Measurements from ENCODE around the gene KMT2A.
A peak's percentile ranks its signal among the peaks of the same experiment; 100 is the strongest.

The KMT2A gene

DNA sequence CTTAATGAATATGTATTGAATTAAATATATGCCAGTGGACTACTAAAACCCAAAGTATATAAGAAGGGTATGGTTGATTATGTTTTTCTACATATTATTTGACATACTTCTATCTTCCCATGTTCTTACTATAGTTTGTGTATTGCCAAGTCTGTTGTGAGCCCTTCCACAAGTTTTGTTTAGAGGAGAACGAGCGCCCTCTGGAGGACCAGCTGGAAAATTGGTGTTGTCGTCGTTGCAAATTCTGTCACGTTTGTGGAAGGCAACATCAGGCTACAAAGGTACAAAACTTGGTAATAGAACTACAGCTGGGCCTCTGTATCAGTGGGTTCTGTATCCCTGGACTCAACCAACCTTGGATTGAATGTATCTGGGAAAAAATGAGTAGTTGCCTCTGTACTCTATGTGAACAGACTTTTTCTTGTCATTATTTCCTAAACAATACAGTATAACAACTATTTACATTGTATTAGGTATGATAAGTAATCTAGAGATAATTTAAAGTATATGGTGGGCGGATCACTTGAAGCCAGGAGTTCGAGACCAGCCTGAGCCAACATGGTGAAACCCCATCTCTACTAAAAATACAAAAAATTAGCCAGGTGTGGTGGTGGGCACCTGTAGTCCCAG, 52.3 kb downstream of the KMT2A start:
- DNase-seq, result peak; percentile 76

DNA sequence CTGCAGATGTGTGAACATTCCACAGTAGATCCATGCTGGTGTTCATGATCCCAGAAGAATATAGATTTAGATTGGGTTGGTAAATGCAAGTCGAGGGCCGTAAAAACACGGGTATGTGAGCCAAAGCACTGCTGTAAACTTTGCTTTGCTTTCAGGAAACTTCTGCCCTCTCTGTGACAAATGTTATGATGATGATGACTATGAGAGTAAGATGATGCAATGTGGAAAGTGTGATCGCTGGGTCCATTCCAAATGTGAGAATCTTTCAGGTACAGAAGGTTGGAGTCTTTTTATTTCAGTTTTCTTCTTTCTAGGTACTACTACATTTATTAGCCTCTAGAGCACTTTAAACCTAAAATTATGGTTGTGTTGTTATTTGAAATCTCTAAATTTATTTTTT, 54.7 kb downstream of the KMT2A start:
- no peak for DNase-seq

DNA sequence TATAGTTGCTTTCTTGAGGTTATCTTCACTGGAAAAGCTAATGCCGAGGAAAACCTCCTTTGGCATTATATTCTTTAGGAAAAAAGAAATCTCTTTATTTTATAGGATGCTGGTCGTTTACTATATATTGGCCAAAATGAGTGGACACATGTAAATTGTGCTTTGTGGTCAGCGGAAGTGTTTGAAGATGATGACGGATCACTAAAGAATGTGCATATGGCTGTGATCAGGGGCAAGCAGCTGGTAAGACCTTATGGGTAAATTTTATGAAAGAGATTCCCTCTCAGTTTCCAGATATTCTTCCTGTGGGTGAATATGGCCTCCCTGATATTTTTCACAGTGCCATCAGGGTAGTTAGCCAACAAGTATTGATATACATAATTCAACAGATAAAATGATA, 61.5 kb downstream of the KMT2A start:
- DNase-seq, result no peak

DNA sequence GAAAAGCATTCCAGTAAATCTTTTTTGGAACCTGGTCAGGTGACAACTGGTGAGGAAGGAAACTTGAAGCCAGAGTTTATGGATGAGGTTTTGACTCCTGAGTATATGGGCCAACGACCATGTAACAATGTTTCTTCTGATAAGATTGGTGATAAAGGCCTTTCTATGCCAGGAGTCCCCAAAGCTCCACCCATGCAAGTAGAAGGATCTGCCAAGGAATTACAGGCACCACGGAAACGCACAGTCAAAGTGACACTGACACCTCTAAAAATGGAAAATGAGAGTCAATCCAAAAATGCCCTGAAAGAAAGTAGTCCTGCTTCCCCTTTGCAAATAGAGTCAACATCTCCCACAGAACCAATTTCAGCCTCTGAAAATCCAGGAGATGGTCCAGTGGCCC, 66.9 kb downstream of the KMT2A start:
- no peak for DNase-seq

DNA sequence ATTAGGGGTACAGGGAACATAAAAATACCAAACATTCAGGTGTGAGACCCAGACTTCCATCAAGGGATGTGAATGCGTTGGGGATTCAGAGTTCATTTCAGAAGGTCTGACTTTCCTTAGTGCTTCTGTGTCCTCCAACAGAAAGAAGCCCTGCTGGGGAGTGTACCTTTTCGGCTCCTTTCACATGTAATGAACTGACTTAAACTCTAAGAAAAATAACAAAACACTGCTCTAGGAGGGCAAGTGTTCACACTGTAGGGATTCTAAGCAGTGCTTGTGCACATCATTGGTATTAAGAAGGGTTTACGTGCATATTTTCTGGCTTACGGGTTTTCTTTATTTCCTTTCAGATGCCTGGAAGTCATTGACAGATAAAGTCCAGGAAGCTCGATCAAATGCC, 75.3 kb downstream of the KMT2A start:
- DNase-seq, result no peak

DNA sequence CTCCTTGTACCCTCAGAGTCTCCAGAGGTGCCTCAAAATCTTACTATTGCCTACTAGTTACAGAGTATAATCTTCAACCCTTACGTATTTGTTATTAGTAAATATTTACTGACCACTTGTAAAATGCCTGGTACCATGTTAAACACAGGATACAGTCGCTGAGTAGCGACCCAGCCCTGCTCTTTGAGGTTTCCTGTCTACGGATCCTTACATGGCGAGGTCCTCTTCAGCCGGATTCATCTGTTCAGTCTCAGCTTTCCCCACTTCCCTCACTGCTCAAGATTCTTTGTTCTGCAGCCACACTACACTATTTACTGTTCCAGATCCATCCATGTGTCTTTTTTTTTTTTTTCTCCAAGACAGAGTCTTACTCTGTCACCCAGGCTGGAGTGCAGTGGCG, 77.8 kb downstream of the KMT2A start:
- DNase-seq, result no peak

DNA sequence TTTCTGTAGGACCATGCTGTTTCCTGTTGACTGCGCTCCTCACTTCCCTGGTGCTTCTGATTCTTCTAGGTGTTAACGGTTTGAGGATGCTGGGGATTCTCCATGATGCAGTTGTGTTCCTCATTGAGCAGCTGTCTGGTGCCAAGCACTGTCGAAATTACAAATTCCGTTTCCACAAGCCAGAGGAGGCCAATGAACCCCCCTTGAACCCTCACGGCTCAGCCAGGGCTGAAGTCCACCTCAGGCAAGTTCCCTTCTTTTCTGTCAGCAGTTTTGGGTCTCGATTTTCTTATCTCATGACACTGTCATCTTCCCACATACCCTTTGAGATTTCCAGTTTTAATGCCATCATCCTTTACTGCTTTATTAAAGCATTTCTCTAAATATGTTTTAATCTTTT, 83.3 kb downstream of the KMT2A start:
- no peak for DNase-seq

DNA sequence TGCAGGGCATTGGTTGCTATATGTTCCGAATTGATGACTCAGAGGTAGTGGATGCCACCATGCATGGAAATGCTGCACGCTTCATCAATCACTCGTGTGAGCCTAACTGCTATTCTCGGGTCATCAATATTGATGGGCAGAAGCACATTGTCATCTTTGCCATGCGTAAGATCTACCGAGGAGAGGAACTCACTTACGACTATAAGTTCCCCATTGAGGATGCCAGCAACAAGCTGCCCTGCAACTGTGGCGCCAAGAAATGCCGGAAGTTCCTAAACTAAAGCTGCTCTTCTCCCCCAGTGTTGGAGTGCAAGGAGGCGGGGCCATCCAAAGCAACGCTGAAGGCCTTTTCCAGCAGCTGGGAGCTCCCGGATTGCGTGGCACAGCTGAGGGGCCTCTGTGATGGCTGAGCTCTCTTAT, 85.6 kb downstream of the KMT2A start:
- DNase-seq, result no peak

DNA sequence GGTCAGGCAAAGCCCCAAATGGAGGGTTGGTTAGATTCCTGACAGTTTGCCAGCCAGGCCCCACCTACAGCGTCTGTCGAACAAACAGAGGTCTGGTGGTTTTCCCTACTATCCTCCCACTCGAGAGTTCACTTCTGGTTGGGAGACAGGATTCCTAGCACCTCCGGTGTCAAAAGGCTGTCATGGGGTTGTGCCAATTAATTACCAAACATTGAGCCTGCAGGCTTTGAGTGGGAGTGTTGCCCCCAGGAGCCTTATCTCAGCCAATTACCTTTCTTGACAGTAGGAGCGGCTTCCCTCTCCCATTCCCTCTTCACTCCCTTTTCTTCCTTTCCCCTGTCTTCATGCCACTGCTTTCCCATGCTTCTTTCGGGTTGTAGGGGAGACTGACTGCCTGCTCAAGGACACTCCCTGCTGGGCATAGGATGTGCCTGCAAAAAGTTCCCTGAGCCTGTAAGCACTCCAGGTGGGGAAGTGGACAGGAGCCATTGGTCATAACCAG, 86.3 kb downstream of the KMT2A start:
- DNase-seq, result no peak

DNA sequence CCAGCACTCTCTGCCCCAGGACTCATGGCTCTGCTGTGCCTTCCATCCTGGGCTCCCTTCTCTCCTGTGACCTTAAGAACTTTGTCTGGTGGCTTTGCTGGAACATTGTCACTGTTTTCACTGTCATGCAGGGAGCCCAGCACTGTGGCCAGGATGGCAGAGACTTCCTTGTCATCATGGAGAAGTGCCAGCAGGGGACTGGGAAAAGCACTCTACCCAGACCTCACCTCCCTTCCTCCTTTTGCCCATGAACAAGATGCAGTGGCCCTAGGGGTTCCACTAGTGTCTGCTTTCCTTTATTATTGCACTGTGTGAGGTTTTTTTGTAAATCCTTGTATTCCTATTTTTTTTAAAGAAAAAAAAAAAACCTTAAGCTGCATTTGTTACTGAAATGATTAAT, 88.1 kb downstream of the KMT2A start:
- no peak for DNase-seq

DNA sequence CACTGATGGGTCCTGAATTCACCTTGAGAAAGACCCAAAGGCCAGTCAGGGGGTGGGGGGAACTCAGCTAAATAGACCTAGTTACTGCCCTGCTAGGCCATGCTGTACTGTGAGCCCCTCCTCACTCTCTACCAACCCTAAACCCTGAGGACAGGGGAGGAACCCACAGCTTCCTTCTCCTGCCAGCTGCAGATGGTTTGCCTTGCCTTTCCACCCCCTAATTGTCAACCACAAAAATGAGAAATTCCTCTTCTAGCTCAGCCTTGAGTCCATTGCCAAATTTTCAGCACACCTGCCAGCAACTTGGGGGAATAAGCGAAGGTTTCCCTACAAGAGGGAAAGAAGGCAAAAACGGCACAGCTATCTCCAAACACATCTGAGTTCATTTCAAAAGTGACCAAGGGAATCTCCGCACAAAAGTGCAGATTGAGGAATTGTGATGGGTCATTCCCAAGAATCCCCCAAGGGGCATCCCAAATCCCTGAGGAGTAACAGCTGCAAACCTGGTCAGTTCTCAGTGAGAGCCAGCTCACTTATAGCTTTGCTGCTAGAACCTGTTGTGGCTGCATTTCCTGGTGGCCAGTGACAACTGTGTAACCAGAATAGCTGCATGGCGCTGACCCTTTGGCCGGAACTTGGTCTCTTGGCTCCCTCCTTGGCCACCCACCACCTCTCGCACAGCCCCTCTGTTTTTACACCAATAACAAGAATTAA, 88.6 kb downstream of the KMT2A start:
- no peak for DNase-seq

DNA sequence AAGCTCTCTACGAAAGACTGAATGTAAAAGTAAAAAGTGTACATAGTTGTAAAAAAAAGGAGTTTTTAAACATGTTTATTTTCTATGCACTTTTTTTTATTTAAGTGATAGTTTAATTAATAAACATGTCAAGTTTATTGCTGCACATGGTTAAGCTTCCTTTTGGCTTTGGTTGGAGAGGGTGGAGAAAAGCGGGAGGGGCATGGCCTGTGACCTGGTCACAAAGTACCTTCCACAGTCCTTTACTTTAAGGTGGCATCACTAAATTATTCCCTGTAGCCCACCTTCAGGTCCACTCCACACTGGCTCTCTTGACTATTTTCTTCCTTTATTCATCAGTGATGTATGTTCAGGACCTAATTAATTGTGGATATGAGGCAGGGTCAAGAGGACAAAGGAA, 90.4 kb downstream of the KMT2A start:
- no peak for DNase-seq

DNA sequence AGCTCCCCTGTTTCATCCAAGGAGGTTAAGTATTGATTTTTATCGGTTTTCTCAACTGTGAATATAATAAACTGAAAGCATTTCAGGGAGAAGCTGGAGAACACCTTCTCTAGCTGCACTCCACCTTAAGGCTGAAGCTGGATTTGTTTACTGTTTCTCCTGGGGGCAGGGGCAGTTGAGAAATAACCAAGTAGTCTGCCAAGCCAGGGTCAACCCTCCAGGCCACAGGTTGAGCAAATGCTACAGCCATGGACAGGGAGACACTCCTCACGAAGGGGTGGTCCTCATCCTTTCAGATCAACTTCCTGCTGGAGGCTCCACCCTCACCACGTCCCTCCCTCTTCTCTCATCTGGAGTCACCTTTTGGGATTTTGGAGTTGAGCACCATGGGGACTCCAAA, 90.8 kb downstream of the KMT2A start, which contains the start of gene TTC36:
Gene TTC36, plus strand, starts transcription at position 366 of the 400 bp plus-strand sequence. Its CDS starts 21 bp downstream, at position 387.
- DNase-seq, result no peak

DNA sequence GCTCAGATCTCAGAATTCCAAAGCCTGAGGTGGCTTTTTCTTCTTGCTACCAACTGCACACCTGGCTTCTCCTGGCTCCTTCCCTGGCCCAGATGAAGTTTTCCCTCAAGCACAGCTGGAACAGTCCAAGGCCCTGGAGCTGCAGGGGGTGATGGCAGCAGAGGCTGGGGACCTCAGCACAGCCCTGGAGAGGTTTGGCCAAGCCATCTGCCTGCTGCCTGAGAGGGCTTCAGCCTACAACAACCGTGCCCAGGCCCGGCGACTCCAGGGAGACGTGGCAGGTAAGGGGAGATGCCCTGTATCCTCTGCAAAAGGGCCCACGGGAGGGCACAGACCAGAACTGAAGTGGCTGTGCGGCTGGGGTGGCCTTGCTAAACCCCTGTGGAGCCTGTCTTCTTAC, 92.2 kb downstream of the KMT2A start:
- no peak for DNase-seq

DNA sequence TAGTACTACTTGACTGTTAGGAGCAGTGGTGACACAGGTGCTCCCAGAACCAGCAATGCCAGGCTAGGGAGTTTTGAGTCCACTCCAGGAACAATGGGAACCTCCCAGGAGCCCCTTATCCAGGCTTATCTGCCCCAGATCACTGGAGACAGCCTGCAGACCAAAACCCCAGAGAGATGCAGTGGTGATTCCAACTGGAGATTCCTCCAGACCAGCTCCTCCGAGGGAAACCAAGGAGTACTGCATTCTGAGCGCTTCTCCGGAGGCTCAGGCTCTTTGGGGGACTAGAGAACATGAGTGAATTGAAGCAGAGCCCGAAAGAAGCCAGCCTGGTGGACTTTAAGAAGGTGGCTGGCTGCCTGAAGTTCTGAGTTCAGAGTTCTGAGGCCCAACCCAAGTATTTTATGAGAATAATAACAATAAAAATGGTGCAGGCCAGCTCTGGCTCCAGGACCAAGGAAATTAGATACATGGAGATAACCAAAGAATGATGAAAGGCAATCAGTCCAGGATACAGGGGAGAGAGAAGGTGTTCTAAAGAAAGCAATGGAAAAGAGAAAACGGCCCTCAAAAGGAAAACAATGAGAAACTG, 93.4 kb downstream of the KMT2A start:
- no peak for DNase-seq

DNA sequence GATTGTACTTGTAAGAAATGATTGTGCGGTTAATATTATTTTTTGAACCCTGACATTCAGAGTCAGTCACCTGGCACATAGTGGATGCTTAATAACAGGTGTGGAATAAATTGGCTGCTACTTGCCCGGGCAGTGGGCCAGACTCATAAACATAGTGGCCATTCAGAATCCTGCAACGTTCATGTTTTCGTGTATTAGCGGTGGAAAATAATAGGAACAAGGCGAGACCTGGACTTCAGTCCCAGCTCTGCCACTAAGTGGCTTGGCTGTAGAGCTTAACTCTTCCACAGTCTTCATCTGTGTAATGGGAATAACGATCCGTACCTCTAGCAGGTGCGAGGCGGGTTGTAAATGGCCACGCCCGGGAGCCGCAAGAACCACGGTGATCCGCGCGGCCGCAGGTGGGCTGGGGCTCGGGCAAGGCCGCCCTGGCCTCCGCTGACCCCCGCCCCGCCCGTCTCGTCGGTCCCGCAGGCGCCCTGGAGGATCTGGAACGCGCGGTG, 93.9 kb downstream of the KMT2A start:
- DNase-seq, result no peak

DNA sequence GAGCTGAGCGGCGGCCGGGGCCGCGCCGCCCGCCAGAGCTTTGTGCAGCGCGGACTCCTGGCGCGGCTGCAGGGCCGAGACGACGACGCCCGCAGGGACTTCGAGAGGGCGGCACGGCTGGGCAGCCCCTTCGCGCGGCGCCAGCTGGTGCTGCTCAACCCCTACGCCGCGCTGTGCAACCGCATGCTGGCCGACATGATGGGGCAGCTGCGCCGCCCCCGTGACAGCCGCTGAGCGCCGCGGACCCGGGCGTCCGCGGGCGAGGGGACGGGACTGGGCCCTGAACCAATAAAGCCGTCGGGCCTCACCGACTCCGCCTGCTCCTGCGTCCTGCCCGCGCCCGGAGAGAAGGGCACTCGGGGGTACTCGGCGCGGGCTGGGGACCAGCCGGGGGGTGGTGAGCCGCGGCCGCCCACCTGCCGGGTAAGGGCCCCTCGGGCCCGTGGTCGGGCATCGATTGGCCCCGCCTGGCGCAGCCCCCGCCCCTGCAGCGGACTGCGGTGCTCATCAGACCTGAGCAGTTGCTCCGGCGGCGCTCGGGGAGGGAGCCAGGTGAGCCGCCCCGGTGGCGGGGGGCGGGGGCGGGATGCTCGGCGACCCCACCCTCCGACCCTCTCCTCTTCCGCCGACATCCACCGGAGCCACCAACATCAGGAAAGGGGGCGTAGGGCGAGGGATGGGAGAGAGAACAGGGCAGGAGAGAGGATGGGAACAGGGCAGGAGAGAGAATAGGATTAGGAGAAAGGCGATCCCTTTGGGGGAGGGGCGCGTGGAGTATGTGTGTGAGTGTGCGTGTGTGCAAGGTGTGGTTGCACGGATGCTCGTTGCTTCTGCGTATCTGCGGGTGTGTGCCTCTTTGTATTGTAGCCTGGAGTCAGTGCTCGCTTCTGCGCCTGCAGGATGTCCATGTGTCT, 94.6 kb downstream of the KMT2A start, which contains the start of gene TMEM25:
Gene TMEM25, plus strand, starts transcription at position 510 of the 914 bp plus-strand sequence. CDS start 610 bp downstream, outside the sequence.
- peak; percentile 43 for DNase-seq

DNA sequence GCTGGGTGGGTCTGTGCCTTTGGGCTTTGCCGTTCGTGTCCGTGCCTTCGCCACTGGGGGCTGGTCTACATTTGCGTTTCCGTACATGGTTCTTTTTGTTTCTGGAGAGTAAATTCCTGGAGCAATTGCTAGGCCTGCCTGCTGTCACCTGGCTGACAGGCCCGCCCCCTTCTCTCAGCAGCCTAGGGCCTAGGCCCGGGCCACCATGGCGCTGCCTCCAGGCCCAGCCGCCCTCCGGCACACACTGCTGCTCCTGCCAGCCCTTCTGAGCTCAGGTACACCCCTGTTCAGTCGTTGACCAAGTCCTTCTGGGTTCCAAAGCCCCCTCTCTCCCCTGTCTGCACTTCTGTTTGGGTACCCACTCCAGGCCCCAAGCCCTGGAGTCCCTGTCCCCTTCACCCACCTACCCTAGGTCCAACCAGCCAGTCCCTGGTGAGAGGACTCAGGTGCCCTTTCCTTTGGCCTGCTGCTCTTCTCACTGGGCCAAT, 95.3 kb downstream of the KMT2A start:
- no peak for DNase-seq

DNA sequence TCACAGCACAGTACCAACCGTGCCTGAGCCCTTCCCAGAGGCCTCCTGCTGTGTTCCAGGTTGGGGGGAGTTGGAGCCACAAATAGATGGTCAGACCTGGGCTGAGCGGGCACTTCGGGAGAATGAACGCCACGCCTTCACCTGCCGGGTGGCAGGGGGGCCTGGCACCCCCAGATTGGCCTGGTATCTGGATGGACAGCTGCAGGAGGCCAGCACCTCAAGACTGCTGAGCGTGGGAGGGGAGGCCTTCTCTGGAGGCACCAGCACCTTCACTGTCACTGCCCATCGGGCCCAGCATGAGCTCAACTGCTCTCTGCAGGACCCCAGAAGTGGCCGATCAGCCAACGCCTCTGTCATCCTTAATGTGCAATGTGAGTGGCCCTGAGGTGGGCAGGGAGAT, 95.8 kb downstream of the KMT2A start:
- no peak for DNase-seq

DNA sequence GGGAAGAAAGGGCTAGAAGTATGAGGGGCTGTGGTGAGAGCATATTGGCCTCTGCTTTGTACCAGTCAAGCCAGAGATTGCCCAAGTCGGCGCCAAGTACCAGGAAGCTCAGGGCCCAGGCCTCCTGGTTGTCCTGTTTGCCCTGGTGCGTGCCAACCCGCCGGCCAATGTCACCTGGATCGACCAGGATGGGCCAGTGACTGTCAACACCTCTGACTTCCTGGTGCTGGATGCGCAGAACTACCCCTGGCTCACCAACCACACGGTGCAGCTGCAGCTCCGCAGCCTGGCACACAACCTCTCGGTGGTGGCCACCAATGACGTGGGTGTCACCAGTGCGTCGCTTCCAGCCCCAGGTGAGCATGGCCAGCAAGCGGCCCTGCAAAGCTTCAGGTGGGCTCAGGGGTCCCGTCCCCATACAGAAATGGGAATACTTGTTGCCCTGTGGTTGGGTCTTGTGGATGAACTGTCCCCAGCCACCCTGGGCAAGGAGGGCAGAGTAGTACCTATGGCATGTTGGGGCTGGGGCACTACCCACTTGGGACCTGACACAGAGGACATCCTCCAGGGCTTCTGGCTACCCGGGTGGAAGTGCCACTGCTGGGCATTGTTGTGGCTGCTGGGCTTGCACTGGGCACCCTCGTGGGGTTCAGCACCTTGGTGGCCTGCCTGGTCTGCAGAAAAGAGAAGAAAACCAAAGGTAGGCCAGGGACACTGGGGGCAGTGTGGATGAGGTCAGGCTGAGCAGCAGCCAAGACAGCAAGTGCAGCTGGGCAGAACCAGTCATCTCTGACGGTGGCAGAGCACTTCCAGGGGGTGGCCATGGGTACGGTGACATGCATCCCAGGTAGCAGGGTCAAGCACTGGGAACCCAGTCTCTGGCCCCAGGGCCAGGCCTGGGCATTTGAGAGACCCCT, 96.8 kb downstream of the KMT2A start:
- no peak for DNase-seq
